Mucosa of descending colon (tissue), 3 donors: ENCODE measurements around the gene PEMT. TPM values are rescaled to one million over a fixed set of nuclear protein-coding genes. Genes with fewer than 3 reads are reported as not detected.

Experiments
- ATAC-seq: fragments of 200-7000 bp; cut with Tn5 transposase; one replicate; pipeline ENCODE4 v1.9.1; 2020; ENCODE audit warnings: mild to moderate bottlenecking, moderate library complexity
- DNase-seq, 3 donors: peaks; one replicate each; pipeline ENCODE4 v3.0.0-alpha.2; 2020
- H3K36me3 ChIP-seq: fragments of 200-600 bp; one replicate; pipeline ENCODE4 v1.8.0; 2021; ENCODE audit warnings: low read depth, mild to moderate bottlenecking
- H3K4me1 ChIP-seq: fragments of 200-600 bp; one replicate; pipeline ENCODE4 v1.8.0; 2021; ENCODE audit warnings: low read depth, mild to moderate bottlenecking
- H3K4me3 ChIP-seq: fragments of 200-600 bp; one replicate; pipeline ENCODE4 v1.8.0; 2021; ENCODE audit warnings: mild to moderate bottlenecking
- H3K9me3 ChIP-seq: fragments of 200-600 bp; one replicate; pipeline ENCODE4 v1.8.0; 2021; ENCODE audit warnings: mild to moderate bottlenecking
- intact Hi-C, 2 donors: fragments of 100-400 bp; cut with DNase I in 1 of 2; cut with micrococcal nuclease in 1 of 2; formaldehyde crosslinking; loops; one replicate each; pipeline versions ENCODE4 v1.11.0 to v1.11.1; 2022; cut with DNase I, micrococcal nuclease
- total RNA-seq, 3 donors: library from RNA; stranded (reverse); fragmentation: NEBNext Ultra II Directional in 2 of 3; extraction: Animal tissue kit (Norgen Biotek cat#: 25700) in 2 of 3; gene quantifications; one replicate each; pipeline versions ENCODE4 v1.2.1 to v1.2.4, GENCODE V29; 2021 to 2023
- TF ChIP-seq, protein P1 (sequence below): fragments of 200-600 bp; IDR thresholded peaks from one replicate; pipeline ENCODE4 v1.8.0; 2022; ENCODE audit warnings: antibody characterized with exemption, mild to moderate bottlenecking
- donor health status: DM: no; HTN: no; CAD: no; lungs with moderate emphysema.
- donor health status: DM: no; HTN: no; CAD: no.
- donor health status: DM: no; HTN: yes; CAD: no.

Gene PEMT
- total RNA-seq, 3 donors from 2014 or later: 15.4 to 18.3 (median 16.1) TPM

DNA sequence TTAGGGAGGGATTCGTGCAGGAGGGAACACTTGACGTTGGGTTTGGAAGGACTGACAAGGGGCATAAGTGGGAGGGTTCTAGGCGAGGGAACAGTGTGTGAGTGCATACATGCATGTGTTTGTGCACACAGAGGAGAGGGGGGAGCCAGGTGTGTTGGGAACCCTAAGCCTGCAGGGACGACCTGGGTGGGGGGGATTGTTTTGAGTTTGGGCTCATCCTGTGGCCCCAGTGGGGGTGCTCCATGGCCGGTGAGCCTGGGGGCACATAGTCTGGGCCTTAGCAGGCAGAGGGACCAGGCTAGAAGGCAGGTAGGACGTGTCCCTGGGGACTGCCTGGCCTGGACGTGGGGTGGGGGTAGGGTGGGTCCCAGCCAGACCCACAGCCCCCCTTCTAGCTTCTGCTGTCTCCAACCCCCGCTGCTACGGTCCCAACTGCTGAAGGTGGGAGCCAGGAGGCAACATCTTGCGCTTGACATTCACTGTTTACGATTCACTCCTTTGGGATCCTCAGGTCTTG lies 83.4 kb downstream of the PEMT start:
- TF ChIP-seq, protein P1, sequence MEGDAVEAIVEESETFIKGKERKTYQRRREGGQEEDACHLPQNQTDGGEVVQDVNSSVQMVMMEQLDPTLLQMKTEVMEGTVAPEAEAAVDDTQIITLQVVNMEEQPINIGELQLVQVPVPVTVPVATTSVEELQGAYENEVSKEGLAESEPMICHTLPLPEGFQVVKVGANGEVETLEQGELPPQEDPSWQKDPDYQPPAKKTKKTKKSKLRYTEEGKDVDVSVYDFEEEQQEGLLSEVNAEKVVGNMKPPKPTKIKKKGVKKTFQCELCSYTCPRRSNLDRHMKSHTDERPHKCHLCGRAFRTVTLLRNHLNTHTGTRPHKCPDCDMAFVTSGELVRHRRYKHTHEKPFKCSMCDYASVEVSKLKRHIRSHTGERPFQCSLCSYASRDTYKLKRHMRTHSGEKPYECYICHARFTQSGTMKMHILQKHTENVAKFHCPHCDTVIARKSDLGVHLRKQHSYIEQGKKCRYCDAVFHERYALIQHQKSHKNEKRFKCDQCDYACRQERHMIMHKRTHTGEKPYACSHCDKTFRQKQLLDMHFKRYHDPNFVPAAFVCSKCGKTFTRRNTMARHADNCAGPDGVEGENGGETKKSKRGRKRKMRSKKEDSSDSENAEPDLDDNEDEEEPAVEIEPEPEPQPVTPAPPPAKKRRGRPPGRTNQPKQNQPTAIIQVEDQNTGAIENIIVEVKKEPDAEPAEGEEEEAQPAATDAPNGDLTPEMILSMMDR: no peak
- DNase-seq: peak in 2 of 3 donors; percentile 4 to 25
- intact Hi-C loops: loop anchor here (10.0 kb wide), 2 partner anchors 57 to 117 kb away; no protein-coding TSS in a partner anchor
- Histone ChIP-seq H3K36me3 (no peaks in the 10 kb centered on the region), H3K4me3 (no peak overlapping the region), H3K9me3 (no peaks in the 10 kb centered on the region), H3K4me1 (no peaks in the 10 kb centered on the region)
- ATAC-seq: no peak

DNA sequence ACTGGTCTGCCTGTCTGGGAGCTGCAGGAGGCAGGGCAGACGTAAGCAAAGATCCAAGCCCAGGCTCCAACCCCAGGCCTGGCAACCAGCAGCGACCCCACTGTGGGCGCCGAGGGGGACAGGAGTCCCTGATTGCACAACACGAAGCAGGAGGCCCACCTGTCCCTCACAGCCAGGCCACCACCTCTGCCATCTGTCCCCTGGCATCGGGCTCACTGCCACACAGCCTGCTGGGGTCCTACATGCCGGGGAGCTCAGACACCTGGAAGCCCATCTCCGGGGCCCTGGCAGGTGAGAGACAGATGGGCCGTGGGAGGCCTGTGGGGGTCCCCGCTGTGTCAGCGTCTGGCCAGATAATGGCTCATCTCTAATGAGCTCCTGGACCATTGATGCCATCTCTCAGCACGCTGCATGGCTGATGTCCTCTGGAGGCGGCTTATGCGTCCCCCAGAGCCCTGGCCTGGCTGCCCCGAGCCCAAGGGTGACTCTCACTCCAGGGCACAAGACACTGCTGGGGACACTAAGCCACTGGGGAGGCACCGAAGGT lies 84.0 kb downstream of the PEMT start:
- ATAC-seq (no peak), DNase-seq (peak in 2 of 3 donors; percentile 19 to 42)
- H3K9me3 ChIP-seq: no peaks in the 10 kb centered on the region
- H3K36me3 ChIP-seq: no peaks in the 10 kb centered on the region
- H3K4me1 ChIP-seq: no peaks in the 10 kb centered on the region
- H3K4me3 ChIP-seq: no peak overlapping the region
- TF ChIP-seq, protein P1: no peak
- intact Hi-C loops: loop anchor here (10.0 kb wide), 2 partner anchors 57 to 117 kb away; no protein-coding TSS in a partner anchor

GRCh38 chr17:17506893-17507464 lies 84.5 kb downstream of the PEMT start:
- intact Hi-C loops: loop anchor here (10.0 kb wide), 2 partner anchors 58 to 118 kb away; no protein-coding TSS in a partner anchor
- Histone ChIP-seq H3K4me1 (no peaks in the 10 kb centered on the region), H3K9me3 (no peaks in the 10 kb centered on the region), H3K36me3 (no peaks in the 10 kb centered on the region), H3K4me3 (no peak overlapping the region)
- DNase-seq (peak; percentile 45 to 59 (median 58)), ATAC-seq (peak; percentile 41)
- TF ChIP-seq, protein P1: no peak

DNA sequence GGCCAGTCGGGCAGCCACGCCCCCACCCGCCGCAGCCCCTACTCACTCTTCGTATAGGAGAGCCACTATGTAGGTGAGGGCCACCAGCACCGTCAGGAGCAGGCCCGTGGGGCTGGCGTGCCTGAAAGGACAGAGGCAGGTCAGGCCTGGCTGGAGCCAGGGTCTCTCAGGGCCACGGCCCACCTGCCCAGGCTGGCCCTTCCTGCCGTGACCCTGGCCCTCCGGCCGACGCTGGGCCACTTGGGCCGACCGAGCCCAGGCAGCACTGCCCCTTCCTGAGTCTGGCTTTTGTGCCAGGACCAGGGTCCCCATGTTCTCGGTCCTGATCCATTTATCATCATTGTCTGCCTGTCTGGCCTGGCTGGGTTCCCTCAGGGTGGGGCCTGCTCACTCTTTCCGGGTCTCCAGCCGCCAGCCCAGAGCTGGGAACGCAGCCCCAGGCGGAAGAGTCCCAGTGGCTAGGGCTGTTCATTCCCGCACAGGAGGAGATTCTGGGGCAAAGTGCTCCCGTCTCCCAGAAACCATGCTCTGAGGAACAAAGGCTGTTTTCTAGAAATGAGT lies 85.2 kb downstream of the PEMT start:
- intact Hi-C loops: loop anchor here (10.0 kb wide), 2 partner anchors 59 to 119 kb away; no protein-coding TSS in a partner anchor
- DNase-seq (peak; percentile 48 to 57 (median 55)), ATAC-seq (peak; percentile 69)
- Histone ChIP-seq H3K36me3 (no peaks in the 10 kb centered on the region), H3K4me1 (no peaks in the 10 kb centered on the region), H3K9me3 (no peaks in the 10 kb centered on the region), H3K4me3 (no peak overlapping the region)
- TF ChIP-seq, protein P1: no peak

- DNase-seq: peak in 1 of 3 donors; percentile 43
- intact Hi-C loops: loop anchor here (10.0 kb wide), 2 partner anchors 59 to 119 kb away; no protein-coding TSS in a partner anchor
- TF ChIP-seq, protein P1: no peak
- H3K9me3 ChIP-seq: no peaks in the 10 kb centered on the region
- ATAC-seq: no peak
- H3K36me3 ChIP-seq: no peaks in the 10 kb centered on the region
- no peaks in the 10 kb centered on the region for H3K4me1 ChIP-seq
- no peak overlapping the region for H3K4me3 ChIP-seq
Observed at GRCh38 chr17:17505610-17506171, 85.8 kb downstream of the PEMT start.
